HL-60/S4 treated with retinoic acid at 250 ng/mL for 4 days and 3 days (cell line): Measurements from ENCODE around the gene KCP.

ENCODE experiments used
- in situ Hi-C: fragments of 300-500 bp; cut with MboI; formaldehyde crosslinking; loops from 2 replicates; pipeline ENCODE4 v1.7.0; 2022; ENCODE audit warnings: low sequenced_read_pairs

The KCP gene

GRCh38 chr7:128876978-128877755 is 33.3 kb downstream of the KCP start:
- in situ Hi-C loops = loop anchor here (25.0 kb wide), 1 partner anchor 265 kb away; no protein-coding TSS in a partner anchor

- in situ Hi-C loops = loop anchor here (25.0 kb wide), 1 partner anchor 264 kb away; no protein-coding TSS in a partner anchor
These were observed 33.9 kb downstream of the KCP start for GRCh38 chr7:128876586-128876977.

GRCh38 chr7:128876127-128876526 is 34.4 kb downstream of the KCP start:
- in situ Hi-C loops = loop anchor here (25.0 kb wide), 1 partner anchor 264 kb away; no protein-coding TSS in a partner anchor

- in situ Hi-C loops = loop anchor here (25.0 kb wide), 1 partner anchor 263 kb away; no protein-coding TSS in a partner anchor
These were observed 35.0 kb downstream of the KCP start for GRCh38 chr7:128875523-128875948.

DNA sequence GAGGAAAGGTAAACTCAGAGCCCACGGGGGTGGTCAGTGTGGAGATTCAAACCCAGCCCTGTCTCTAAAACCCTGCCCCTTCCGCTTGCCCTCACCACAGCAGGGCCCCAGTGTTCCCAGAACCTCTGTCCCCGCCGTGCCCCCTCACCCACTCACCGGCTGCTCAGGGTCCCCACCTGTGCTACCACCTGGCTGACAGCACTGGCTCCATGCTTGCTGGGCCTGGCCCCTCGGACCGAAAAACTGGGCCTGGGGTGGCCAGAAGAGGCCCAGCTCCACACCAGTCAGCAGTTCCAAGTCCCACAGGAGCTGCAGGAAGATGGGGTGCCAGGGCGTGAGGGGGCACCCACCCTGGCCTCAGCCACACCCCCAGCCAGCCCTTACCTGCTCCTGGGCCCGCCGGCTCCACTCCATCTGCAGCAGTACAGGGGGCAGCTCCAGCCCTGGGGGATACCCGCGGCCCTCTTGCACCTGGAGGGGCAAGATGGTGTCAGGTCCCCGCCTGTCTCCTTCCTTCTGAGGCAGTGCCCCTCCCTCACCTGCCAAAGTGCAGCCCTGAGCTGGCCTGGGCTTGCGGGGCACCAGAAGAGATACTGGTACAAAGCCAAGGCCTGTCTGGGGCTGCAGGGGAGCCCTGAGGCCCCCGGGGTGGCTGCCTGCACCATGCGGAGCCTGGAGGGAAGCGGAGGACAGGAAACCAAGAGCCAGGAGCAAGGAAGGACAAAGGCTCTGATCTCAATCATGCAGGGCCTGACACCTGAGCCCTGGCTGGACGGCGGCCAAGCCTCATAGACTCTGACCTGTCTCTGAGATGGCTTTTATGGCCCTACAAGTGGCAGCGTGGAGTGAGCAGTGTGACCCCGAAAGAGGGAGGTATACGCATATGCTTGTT is 36.1 kb downstream of the KCP start:
- in situ Hi-C loops = loop anchor here (25.0 kb wide), 1 partner anchor 262 kb away; no protein-coding TSS in a partner anchor

GRCh38 chr7:128873234-128873633 is 37.3 kb downstream of the KCP start:
- in situ Hi-C loops = no loop called here

DNA sequence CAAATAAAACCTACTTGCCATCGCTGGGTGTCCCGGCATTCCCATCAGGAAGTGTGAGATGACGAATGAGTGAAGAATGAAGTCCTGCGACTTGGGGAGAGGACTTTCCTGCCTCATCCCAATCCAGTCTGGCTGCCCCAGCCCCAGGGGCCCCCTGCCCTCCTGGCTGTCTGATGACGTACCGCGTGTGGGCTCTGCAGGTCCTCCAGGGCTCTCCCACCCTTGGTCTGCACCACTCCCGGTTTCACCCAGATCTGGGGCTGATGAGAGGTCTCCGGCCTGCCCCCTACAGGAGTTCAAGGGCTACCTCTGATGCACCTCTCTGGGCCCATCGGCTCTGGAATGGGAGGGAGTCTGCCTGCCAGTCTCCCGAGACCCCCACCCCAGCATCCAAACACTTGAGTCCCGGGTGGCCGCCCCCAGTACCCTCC is 38.1 kb downstream of the KCP start:
- in situ Hi-C loops = no loop called here

- in situ Hi-C loops = no loop called here
These were observed 39.5 kb downstream of the KCP start for GRCh38 chr7:128871050-128871449.

DNA sequence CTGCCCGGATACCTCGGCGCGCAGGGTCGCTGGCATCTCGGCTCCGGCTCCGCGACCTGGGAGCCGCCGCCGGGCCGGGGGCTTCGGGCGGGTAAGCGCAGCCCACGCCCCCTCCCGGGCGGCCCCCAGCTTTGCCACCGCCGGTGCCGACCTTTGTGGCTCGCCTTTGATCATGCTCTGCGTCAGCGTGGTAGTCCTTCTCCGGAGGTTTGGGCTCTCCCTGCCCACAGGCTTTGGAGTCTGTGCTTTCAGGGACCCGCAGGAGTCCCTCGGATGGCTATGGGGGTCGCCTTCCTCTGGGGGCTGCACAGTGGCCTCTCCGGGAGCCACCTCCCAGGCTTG is 40.6 kb downstream of the KCP start:
- in situ Hi-C loops = no loop called here

- in situ Hi-C loops = no loop called here
These were observed 41.2 kb downstream of the KCP start for GRCh38 chr7:128869138-128869943.

- in situ Hi-C loops = no loop called here
These were observed 41.8 kb downstream of the KCP start for GRCh38 chr7:128868624-128869137.

- in situ Hi-C loops = no loop called here
These were observed 42.5 kb downstream of the KCP start for GRCh38 chr7:128867842-128868623.

DNA sequence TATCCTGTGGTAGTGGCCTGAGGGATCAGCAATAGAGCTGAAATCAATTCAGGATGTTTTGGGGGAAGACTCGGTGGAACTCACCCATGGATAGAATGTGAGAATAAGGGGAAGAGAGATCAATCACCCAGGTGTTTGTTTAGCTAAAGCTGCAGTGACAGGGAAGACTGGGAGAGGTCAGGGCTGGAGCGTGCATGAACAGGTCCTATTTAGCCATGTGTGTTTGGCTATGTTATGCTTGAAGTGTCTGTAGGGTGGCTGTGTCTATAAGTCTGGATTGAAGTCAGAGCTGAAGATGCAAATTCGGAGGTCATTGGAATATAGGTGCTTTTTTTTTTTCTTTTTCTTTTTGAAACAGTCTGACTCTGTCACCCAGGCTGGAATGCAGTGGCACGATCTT is 43.3 kb downstream of the KCP start:
- in situ Hi-C loops = no loop called here

DNA sequence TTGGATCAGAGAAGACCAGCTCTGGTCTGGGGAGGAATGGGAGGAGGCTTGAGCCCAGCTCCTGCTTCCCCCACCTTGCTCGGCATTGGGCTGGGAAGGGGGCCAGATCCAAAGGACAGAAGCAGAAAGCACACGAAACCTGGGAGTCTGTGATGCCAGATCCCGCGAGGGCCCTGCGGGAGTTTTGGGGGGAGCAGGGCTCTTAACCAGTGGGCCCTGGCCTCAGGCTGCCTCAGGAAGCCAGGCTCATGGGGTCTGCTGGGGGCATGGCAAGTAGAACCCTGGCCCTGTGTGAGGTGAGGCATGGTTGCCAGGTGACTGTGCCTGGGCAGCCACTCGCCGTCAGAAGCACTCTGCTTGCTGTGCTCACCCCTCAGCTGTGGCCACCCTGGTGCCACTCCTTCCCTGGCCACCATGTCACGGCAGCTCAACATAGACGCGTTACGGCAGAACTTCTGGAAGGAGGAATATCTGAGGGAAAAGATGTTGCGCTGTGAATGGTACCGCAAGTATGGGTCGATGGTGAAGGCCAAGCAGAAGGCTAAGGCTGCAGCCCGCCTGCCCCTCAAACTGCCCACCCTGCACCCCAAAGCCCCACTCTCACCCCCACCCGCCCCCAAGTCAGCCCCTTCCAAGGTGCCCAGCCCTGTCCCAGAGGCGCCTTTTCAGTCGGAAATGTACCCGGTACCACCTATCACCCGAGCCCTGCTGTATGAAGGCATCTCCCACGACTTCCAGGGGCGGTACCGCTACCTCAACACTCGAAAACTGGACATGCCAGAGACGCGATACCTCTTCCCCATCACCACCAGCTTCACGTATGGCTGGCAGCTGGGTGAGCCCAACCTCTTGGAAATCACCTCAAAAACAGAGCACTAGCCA is 44.3 kb downstream of the KCP start:
- in situ Hi-C loops = no loop called here

DNA sequence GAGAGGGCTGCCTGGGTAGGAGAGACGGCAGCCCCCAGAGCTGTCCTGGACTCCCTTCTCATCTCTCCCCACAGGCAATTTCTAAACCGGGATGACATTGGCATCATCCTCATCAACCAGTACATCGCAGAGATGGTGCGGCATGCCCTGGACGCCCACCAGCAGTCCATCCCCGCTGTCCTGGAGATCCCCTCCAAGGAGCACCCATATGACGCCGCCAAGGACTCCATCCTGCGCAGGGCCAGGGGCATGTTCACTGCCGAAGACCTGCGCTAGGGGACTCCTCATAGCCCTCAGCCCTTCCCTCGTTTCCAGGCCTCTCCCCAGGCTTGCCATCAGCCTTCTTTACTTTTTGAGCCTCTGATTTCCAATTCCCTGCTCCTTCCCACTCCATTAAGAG is 45.2 kb downstream of the KCP start:
- in situ Hi-C loops = no loop called here

DNA sequence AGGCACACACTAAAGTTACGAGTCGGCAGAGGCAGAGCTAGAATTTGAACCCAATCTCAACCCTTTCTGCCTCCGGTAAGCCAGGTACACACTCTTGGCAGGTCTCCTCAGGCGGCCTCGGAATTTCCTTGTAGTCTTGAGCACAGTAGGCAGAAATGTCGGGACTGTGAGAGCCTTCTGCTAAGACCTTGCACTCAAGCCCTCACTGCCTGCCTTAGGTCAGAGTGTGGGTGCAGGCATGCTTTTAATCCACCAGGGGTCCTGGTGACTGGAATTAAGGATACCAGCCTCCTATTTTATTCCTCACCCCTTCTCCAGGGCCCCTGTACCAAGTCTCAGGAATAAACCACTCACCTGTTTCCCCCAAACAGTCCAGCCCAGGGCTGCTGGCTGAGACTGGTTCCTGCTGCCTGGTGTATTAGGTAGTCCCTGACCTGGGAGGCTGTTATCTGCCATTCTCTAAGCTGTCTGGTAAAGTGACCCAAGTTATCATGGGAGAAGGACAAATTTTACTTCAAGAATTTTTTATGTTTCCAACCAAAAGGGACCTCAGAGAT is 47.0 kb downstream of the KCP start:
- in situ Hi-C loops = no loop called here

GRCh38 chr7:128862571-128863432 is 47.7 kb downstream of the KCP start, which contains the start of gene ATP6V1F:
Gene ATP6V1F (plus strand): TSS chr7:128862856. CDS start chr7:128862905, 49 bp downstream.
- in situ Hi-C loops = no loop called here
